RKO (cell line): Measurements from ENCODE around the gene CDCA7.
A peak's percentile ranks its signal among the peaks of the same experiment; 100 is the strongest.
"Not testable (repeated sequence)": the region's sequence is repeated elsewhere in the genome, so short reads cannot be mapped to it uniquely, and the experiment has no call there.

ENCODE experiments used
- DNase-seq: peaks from one replicate; pipeline ENCODE4 v3.0.0-alpha.2; 2016; ENCODE audit warnings: low spot score

The CDCA7 gene

DNA sequence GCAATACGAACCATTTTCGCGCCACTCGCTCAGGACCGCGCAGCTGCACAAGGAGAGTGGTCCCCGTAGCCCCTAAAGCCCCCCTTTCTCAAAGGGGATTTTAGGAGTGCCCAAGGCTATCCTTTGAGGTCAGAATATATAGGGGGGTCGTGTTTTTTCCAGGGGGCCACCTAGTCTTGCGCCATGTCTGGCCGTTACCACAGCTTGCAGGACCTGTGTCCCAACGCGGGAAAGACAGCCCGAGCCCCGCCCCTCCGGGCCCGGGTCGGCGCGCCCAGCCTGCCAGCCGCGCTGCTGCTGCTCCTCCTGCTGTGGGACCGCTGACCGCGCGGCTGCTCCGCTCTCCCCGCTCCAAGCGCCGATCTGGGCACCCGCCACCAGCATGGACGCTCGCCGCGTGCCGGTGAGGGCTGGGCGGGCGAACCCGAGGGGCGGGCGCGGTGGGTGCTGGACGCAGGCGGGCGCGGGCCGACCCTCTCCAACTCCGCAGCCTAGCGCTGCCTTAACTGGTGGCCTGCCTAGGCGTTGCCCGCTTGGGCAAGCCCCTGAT is at the start of gene CDCA7:
Gene CDCA7 (plus strand): TSS at position 291 of the 550 bp plus-strand sequence. CDS start 92 bp downstream, at position 383.
- DNase-seq, result peak; percentile 75

DNA sequence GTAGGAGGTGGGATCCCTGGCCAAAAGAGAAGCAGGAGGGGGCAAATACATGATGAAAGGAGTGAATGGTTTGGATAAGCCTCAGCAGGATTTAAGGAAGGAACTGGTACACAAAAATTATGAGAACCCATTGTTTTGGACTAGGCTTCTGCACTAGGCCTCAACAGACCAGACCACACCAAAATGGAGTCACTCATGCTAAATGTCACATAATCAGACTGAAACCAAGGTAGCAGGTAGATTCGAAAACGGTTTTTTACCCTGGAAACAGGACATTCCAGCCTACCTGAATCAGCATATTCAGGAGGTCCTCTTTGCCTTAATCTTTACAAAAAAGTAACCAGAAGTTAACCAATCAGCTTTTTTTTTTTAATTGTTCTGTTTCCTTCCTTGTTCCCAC is 49.4 kb upstream of the CDCA7 start:
- DNase-seq, result no peak

- DNase-seq, result no peak
These were observed 47.4 kb upstream of the CDCA7 start for GRCh38 chr2:173307293-173307692.

DNA sequence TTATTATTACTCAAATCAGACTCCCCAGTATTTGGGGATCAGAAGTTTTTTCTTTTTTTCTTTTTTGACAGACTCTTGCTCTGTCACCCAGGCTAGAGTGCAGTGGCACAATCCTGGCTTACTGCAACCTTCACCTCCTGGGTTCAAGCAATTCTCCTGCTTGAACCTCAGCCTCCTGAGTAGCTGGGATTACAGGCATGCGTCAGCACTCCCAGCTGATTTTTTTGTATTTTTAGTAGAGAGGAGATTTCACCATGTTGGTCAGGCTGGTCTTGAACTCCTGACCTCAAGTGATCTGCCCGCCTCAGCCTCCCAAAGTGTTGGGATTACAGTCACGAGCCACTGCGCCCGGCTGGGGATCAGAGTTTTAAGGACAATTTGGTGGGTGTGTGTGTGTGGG is 45.3 kb upstream of the CDCA7 start:
- not testable (repeated sequence) for DNase-seq

GRCh38 chr2:173311844-173312606 is 42.6 kb upstream of the CDCA7 start:
- DNase-seq, result no peak

DNA sequence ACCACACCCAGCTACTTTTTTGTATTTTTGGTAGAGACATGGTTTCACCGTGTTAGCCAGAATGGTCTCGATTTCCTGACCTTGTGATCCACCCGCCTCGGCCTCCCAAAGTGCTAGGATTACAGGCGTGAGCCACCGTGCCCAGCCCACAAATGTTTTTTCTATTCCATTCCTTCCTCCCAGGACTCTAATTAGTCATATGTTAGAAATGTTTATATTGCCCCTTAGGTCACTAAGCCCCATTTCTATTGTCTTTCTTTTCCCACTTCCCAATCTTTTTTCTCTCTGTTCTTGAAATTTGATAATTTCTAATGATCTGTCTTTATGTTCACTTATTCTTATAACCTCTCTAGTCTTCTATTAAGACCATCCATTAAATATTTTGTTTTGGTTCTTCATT is 31.3 kb upstream of the CDCA7 start:
- no peak for DNase-seq

DNA sequence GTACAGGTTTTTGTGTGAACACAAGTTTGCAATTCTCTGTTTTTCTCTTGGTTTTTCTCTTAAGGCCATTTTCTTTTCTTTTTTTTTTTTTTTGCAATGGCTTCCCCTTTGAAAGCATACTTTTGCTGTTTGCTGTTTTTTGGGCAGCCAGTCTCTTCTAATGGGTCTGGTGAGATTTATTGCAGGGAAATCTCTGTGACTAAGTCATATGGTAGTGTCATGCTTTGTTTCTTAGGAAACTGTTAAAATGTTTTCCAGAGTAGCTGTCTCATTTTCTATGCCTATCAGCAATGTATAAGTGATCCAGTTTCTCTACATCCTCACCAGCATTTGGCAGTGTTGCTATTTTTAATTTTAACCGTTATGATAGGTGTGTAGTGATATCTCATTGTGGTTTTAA is 27.9 kb upstream of the CDCA7 start:
- no peak for DNase-seq

DNA sequence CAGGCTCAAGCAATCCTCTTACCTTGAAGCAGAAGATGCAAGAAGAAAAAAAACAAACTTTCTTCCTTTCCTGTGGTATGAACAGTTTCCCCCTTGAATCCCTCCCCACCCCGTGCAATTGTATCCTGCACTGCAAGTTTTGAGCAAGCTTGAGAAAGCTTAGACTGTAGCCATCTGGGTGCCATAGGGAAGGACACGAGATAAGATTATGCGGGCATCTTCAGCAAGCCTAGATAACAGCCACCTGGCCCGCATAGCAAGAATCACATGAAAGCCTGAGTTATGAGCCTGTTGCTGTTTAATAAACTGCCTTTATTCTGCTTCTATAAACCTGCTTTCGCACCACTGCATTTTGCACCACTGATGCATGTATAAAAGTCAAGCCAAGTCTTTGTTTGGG is 27.3 kb upstream of the CDCA7 start:
- no peak for DNase-seq

- DNase-seq, result not testable (repeated sequence)
These were observed 21.7 kb upstream of the CDCA7 start for GRCh38 chr2:173333003-173333402.

DNA sequence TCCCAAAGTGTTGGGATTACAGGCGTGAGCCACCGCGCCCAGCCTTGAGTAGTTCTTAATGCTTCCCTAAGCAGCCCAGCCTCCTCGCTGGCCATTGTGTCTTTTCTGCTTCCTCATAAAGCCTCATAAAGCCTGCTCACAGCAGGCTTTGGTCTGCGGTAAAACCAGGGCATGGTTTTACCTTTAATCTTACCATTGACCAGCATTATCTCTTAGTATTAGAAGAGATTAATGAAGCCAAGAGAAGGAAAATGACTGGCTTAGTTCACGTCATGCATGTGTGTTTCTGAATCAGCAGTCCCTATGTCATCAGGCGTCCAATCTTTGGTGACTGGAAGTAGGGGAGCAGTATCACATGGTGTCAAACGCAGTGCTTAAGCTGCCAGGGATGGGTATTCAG is 14.9 kb upstream of the CDCA7 start:
- no peak for DNase-seq

GRCh38 chr2:173343921-173344320 is 10.8 kb upstream of the CDCA7 start:
- no peak for DNase-seq

DNA sequence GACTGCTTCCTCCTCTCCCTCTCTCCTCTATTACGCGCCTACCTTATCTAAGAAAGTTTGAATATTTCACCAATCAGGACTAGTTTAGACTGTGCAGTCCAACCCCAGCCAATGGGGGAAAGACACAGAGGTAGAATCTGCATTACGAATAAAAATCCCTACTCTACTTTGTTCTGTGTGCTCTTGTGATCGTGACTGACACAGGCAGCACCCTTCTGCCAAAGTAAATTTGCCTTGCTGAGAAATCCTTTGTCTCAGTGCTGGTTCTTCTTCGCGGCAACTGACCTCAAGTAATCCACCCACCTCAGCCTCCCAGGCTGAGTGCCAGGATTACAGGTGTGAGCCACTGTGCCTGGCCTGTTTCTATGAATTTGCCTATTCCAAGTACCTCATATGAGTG is 8.6 kb upstream of the CDCA7 start:
- DNase-seq, result no peak

GRCh38 chr2:173347305-173348168 is 7.1 kb upstream of the CDCA7 start:
- no peak for DNase-seq

DNA sequence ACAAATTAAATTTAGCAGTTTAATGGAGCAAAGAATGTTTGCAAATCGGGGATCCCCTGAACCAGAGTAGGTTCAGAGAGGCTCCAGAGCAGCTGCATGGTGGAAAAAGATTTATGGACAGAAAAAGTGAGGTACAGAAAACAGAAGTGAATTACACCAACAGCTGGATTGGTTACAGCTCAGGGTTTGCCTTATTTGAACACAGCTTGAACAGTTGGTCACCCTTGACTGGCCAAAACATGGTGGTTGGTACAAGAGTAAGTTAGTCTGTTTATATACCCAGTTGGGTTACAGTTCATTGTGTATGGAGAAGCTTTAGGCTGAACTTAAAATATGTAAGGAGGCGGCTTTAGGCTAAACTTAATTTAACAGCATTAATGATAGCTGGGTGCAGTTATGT is 5.4 kb upstream of the CDCA7 start:
- no peak for DNase-seq

GRCh38 chr2:173350383-173350782 is 4.3 kb upstream of the CDCA7 start:
- no peak for DNase-seq

GRCh38 chr2:173351879-173352278 is 2.8 kb upstream of the CDCA7 start:
- DNase-seq, result no peak

DNA sequence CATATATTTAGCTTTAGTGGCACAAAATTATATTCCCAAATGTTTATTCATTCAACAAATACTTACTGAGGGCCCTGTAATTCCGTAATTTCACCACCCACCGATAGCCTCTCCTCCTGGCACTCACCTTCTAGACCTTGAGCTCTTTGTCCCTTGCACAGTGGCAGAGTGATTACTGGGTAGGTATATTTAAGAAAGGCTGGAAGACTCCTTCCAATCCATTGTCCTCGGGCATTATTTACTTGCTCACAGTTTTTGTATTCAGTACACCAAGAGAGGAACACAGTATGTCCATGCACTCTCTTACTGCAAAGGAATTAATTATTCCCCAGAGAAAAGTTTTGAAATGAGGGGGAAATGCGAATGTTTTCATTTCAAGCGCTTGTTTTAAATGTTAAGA is 1.1 kb upstream of the CDCA7 start:
- DNase-seq, result no peak

- peak; percentile 69 for DNase-seq
These were observed 545 bp upstream of the CDCA7 start for GRCh38 chr2:173354073-173354581.

GRCh38 chr2:173355132-173355865 is 627 bp downstream of the CDCA7 start:
- peak; percentile 77 for DNase-seq

DNA sequence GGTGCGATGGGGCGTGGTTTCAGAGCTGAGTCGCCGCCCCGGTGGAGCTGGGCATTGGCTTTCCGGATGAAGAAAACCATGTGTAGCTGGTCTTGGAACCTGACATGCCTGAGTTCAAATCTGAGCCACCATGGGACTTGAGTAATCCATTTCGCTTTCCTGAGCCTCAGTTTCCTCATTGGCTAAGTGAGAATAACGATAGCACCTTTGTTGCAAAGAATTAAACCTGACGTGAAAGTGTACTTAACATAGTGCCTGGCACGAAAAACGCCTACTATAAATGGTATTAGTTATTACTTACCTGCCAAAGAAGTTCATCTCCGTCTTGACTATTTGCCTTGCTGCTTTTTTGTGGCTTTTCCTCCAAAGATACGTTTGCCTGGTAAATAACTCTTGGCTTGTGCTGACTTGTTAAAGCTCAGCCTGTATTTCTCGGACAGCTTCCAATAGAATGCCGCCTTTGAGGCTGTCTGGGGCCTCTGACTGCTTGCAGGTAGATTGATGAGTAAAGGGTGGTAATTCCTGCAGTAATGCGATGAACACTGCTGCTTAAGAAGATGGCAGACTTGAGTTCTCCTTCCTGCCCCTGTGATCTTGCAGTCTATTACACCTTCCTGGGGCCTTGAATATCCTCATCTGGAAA is 1.3 kb downstream of the CDCA7 start:
- DNase-seq, result no peak

DNA sequence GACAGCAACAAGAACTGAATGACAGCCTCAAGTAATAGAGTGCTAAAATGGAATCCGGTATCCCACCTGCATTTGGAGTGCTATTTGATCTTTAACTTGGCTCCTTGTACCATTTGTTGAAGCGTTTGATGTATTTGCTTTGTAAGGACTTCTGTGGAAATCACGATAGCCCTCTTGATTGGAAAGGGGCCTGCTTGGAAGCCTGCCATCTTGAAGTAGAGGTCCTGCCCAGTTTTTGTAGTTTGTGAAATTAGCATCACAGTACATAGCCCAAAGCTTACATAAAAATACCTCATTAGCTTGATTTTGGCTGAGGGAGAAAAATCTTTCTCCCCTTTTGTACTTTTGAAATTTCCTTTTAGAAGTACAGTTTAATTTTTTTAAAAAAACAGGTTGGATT is 2.7 kb downstream of the CDCA7 start:
- no peak for DNase-seq

DNA sequence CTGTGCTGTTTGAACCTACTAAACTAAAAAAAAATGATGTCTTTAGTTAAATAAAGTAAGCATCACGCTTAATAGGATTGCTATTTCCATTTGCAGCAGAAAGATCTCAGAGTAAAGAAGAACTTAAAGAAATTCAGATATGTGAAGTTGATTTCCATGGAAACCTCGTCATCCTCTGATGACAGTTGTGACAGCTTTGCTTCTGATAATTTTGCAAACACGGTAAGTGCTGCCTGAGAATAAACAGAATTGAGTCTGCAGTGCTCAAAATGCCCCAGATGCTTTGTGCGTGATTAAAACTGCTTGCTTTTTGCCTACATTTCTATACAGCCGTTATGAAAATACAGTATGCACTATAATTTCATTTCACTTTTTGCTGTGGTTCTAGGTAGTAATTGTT is 3.9 kb downstream of the CDCA7 start:
- no peak for DNase-seq
